ENCODE measurements around the gene RREB1. TPM values are rescaled to one million over a fixed set of nuclear protein-coding genes. Genes with fewer than 3 reads are reported as not detected.

The RREB1 gene
- total RNA-seq, 1 donor from 2014 or later: 15.9 TPM

DNA sequence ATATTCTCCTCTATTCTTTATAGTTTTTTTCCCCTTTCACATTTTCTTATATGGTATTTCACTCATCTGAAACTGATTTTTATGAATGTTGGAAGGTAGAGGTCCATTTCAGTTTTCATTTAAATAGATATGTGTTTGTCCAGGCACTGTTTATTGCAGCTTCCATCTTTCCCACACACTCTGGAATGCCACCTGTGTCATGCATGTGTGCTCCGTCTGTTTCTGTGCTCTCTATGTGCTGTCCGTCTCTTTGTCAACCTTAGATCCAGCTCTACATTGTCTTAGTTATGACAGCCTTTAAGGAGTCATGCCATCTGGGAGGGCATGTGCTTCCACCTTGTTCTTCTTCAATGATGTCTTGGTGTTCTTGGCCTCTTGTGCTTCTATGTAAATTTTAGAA is 36.4 kb upstream of the RREB1 start:
- DNase-seq (ENCODE audit: low read depth): no peak
- TF ChIP-seq CTCF (conservative IDR thresholded peaks at IDR 0.05; ENCODE audit: low read depth, low read length): no peak

GRCh38 chr6:7073082-7073820 is 34.5 kb upstream of the RREB1 start:
- no peak overlapping the region for H3K4me3 ChIP-seq (ENCODE audit: low read depth, low read length)
- no peak for DNase-seq (ENCODE audit: low read depth)
- no peak for TF ChIP-seq CTCF (conservative IDR thresholded peaks at IDR 0.05; ENCODE audit: low read depth, low read length)

More for the DNA sequence above, 36.4 kb upstream of the RREB1 start:
- no peak overlapping the region for H3K4me3 ChIP-seq (ENCODE audit: low read depth, low read length)

GRCh38 chr6:7073821-7074525 is 33.8 kb upstream of the RREB1 start:
- H3K4me3 ChIP-seq (ENCODE audit: low read depth, low read length): no peak overlapping the region
- no peak for DNase-seq (ENCODE audit: low read depth)
- no peak for TF ChIP-seq CTCF (conservative IDR thresholded peaks at IDR 0.05; ENCODE audit: low read depth, low read length)

GRCh38 chr6:7074870-7075269 is 32.9 kb upstream of the RREB1 start:
- no peak for TF ChIP-seq CTCF (conservative IDR thresholded peaks at IDR 0.05; ENCODE audit: low read depth, low read length)
- no peak for DNase-seq (ENCODE audit: low read depth)
- no peak overlapping the region for H3K4me3 ChIP-seq (ENCODE audit: low read depth, low read length)

DNA sequence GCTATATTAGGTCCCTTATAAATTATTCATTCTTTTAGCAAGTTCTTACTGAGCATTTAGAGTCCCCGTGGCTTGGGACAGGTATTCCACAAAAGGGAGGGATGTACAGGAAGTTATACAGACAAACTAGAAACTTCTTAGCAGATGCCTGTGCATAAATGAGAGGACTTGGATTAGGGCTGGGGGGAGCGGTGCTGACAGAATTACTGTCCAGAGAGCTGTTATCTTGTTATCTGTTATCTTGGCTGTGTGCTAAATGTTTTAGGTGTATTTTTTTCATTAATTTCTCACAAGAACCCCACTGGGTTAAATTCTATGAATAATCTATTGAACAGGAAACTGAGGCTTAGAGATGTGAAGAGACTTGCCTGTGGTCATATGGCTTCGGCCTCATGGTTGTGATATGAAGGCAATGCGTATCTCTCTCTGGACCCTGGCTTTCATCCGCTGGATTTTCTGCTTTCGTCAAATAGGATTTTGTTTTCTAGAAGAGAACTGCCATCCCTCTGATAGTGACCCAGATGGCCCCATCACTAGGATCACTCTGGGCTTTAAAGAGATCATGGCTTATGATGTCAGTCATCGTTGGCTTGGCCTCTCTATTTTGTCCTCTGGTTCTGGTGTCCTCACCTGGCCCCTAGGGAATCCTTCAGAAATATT is 32.3 kb upstream of the RREB1 start:
- no peak for DNase-seq (ENCODE audit: low read depth)
- no peak for TF ChIP-seq CTCF (conservative IDR thresholded peaks at IDR 0.05; ENCODE audit: low read depth, low read length)
- no peak overlapping the region for H3K4me3 ChIP-seq (ENCODE audit: low read depth, low read length)

DNA sequence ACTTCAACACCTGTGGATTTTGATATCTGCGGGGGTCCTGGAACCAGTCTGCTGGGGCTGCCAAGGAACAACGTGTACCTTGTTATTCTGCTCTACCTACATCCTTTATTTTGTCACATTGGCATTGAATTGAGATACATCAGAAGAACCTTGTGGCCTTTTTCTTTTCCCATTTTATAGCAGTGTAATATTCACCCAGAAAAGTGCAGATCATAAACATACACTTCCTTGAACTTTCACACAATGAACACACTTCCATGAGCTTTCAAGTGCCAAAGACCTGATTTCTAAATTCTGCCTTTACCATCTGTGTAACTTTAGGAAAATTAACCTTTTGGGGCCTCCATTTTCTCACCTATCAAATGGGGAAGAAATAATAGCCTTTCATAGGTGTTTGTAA is 29.9 kb upstream of the RREB1 start:
- DNase-seq (ENCODE audit: low read depth): no peak
- no peak for TF ChIP-seq CTCF (conservative IDR thresholded peaks at IDR 0.05; ENCODE audit: low read depth, low read length)
- H3K4me3 ChIP-seq (ENCODE audit: low read depth, low read length): no peak overlapping the region
